Natural killer cell (primary cell): ENCODE results near the gene STX7. TPM values are rescaled to one million over a fixed set of nuclear protein-coding genes. Genes with fewer than 3 reads are reported as not detected.

Experiments used
- ATAC-seq, 3 donors: fragments of 150-1000 bp in 2 of 3; fragments of 200-7000 bp in 1 of 3; cut with Tn5 transposase; 1 replicate in 1 of 3; 2 replicates in 2 of 3; pipeline ENCODE4 v1.10.0; 2021; ENCODE audit warnings: mild to moderate bottlenecking in 2 of 3, moderate library complexity in 2 of 3
- DNase-seq, 2 donors: peaks; one replicate each; pipeline versions ENCODE4 v3.0.0 to v3.0.0-alpha.2; 2013 to 2021; ENCODE audit warnings: mixed read lengths in 1 of 2
- H3K27ac ChIP-seq: one replicate; pipeline ENCODE4 v1.5.1; 2013; ENCODE audit warnings: mild to moderate bottlenecking, low read length
- H3K27me3 ChIP-seq: one replicate; pipeline ENCODE4 v1.6.1; 2013; ENCODE audit warnings: low read length; ENCODE audit not compliant: control insufficient read depth, insufficient read depth
- H3K36me3 ChIP-seq: one replicate; pipeline ENCODE4 v1.6.1; 2013; ENCODE audit warnings: low read length; ENCODE audit not compliant: control insufficient read depth, insufficient read depth
- H3K4me1 ChIP-seq: one replicate; pipeline ENCODE4 v1.6.1; 2013; ENCODE audit warnings: low read length; ENCODE audit not compliant: control insufficient read depth, insufficient read depth
- H3K4me3 ChIP-seq: one replicate; pipeline ENCODE4 v1.5.1; 2013; ENCODE audit warnings: low read length
- H3K9me3 ChIP-seq: one replicate; pipeline ENCODE4 v1.6.1; 2013; ENCODE audit warnings: low read length; ENCODE audit not compliant: control insufficient read depth, insufficient read depth
- H3K27ac Mint-ChIP-seq, 2 donors: one replicate each; pipeline ENCODE4 v1.8.0; 2022; ENCODE audit warnings: mild to moderate bottlenecking in 2 of 2, mixed read lengths in 2 of 2, moderate library complexity in 1 of 2
- H3K27me3 Mint-ChIP-seq, 2 donors: one replicate each; pipeline ENCODE4 v1.8.0; 2022; ENCODE audit warnings: low read depth in 2 of 2, mixed read lengths in 2 of 2
- H3K36me3 Mint-ChIP-seq: one replicate; pipeline ENCODE4 v1.8.0; 2022; ENCODE audit warnings: mixed read lengths
- H3K4me1 Mint-ChIP-seq, 2 donors: one replicate each; pipeline ENCODE4 v1.8.0; 2022; ENCODE audit warnings: mixed read lengths in 2 of 2
- H3K4me3 Mint-ChIP-seq: one replicate; pipeline ENCODE4 v1.8.0; 2022; ENCODE audit warnings: mild to moderate bottlenecking, moderate library complexity, mixed read lengths
- H3K9me3 Mint-ChIP-seq, 2 donors: one replicate each; pipeline ENCODE4 v1.8.0; 2022; ENCODE audit warnings: mixed read lengths in 2 of 2
- CTCF ChIP-seq: fragments of 200-600 bp; IDR thresholded peaks from one replicate; pipeline ENCODE4 v1.8.0; 2022; ENCODE audit warnings: antibody characterized with exemption
- WGBS: methylation state at CpG from one replicate; pipeline ENCODE4 v1.1.7; 2013; ENCODE audit warnings: missing lambda C conversion rate; ENCODE audit not compliant: insufficient coverage; 5-methylcytosine and 5-hydroxymethylcytosine counted together
- intact Hi-C: fragments of 100-400 bp; cut with micrococcal nuclease; formaldehyde crosslinking; loops from one replicate; pipeline ENCODE4 v1.14.2; 2022
- total RNA-seq, 4 donors: library from RNA; stranded (reverse); fragments of 120-200 nt in 1 of 4; gene quantifications; one replicate each; pipeline versions ENCODE4 v1.2.3 to v1.2.4, GENCODE V29; 2013 to 2022

The STX7 gene
- total RNA-seq, 3 donors from 2014 or later (not counting 1 experiment from before 2014, with no cell fraction given) = 37.3 to 49.9 (median 39.5) TPM

- ATAC-seq (no peak), DNase-seq (no peak)
- H3K9me3 Mint-ChIP-seq = no peaks in the 10 kb centered on the region
- intact Hi-C loops = no loop called here
- Histone ChIP-seq H3K36me3 (no peaks in the 10 kb centered on the region), H3K27ac (no peak overlapping the region), H3K9me3 (peaks cover 4% of the 10 kb centered on the region), H3K4me3 (no peak overlapping the region), H3K4me1 (no peaks in the 10 kb centered on the region), H3K27me3 (peaks cover 3% of the 10 kb centered on the region)
- H3K4me1 Mint-ChIP-seq = no peaks in the 10 kb centered on the region
- H3K27me3 Mint-ChIP-seq = peaks cover 12 to 62% of the 10 kb centered on the region in 2 donors
- H3K27ac Mint-ChIP-seq = no peak overlapping the region
- WGBS = 89% methylated on average over 5 of the region's 5 CpGs
- TF ChIP-seq CTCF = no peak
- H3K36me3 Mint-ChIP-seq = no peaks in the 10 kb centered on the region
- no peak overlapping the region for H3K4me3 Mint-ChIP-seq
These were observed 100.0 kb downstream of the STX7 start for GRCh38 chr6:132412656-132413498.

GRCh38 chr6:132411296-132411695, 101.6 kb downstream of the STX7 start:
- no peaks in the 10 kb centered on the region for H3K36me3 ChIP-seq
- intact Hi-C loops = no loop called here
- H3K9me3 ChIP-seq = peaks cover 4% of the 10 kb centered on the region
- 85% methylated on average over 4 of the region's 4 CpGs for WGBS
- Mint-ChIP-seq H3K9me3 (no peaks in the 10 kb centered on the region), H3K27me3 (peaks cover 14 to 57% of the 10 kb centered on the region in 2 donors), H3K4me3 (no peak overlapping the region), H3K27ac (no peak overlapping the region), H3K4me1 (no peaks in the 10 kb centered on the region), H3K36me3 (no peaks in the 10 kb centered on the region)
- no peak overlapping the region for H3K27ac ChIP-seq
- no peak overlapping the region for H3K4me3 ChIP-seq
- no peaks in the 10 kb centered on the region for H3K4me1 ChIP-seq
- no peak for TF ChIP-seq CTCF
- no peak for ATAC-seq
- DNase-seq = no peak
- H3K27me3 ChIP-seq = peaks cover 3% of the 10 kb centered on the region

- Mint-ChIP-seq H3K27me3 (peaks cover 12 to 57% of the 10 kb centered on the region in 2 donors), H3K4me1 (no peaks in the 10 kb centered on the region), H3K27ac (no peak overlapping the region), H3K36me3 (no peaks in the 10 kb centered on the region), H3K9me3 (no peaks in the 10 kb centered on the region), H3K4me3 (no peak overlapping the region)
- H3K4me1 ChIP-seq = no peaks in the 10 kb centered on the region
- H3K4me3 ChIP-seq = no peak overlapping the region
- no peaks in the 10 kb centered on the region for H3K9me3 ChIP-seq
- no peaks in the 10 kb centered on the region for H3K36me3 ChIP-seq
- ATAC-seq (no peak), DNase-seq (no peak)
- TF ChIP-seq CTCF = no peak
- peaks cover 3% of the 10 kb centered on the region for H3K27me3 ChIP-seq
- intact Hi-C loops = no loop called here
- 64% methylated on average over 3 of the region's 3 CpGs for WGBS
- H3K27ac ChIP-seq = no peak overlapping the region
These were observed 102.1 kb downstream of the STX7 start for GRCh38 chr6:132410830-132411229.
